H1 (cell line): ENCODE data around the gene COL17A1. TPM values are rescaled to one million over a fixed set of nuclear protein-coding genes. Genes with fewer than 3 reads are reported as not detected.

Source experiments
- SP1 ChIP-seq: IDR thresholded peaks from 2 replicates; pipeline ENCODE4 v1.6.1; 2011; ENCODE audit warnings: low read depth, low read length
- TBP ChIP-seq: IDR thresholded peaks from 2 replicates; pipeline ENCODE4 v1.6.1; 2011; ENCODE audit warnings: low read depth, low read length, improper control_type of control experiment
- TEAD4 ChIP-seq: IDR thresholded peaks from 2 replicates; pipeline ENCODE4 v1.6.1; 2012; ENCODE audit warnings: low read depth, low read length, inconsistent platforms, mixed read lengths
- polyA plus RNA-seq, 7 experiments: library from polyadenylated mRNA; depleted of rRNA in 3 of 7; stranded (reverse) in 5 of 7; unstranded in 2 of 7; fragments of >200 nt in 5 of 7; fragments of 200-250 nt in 2 of 7; gene quantifications; 1 replicate in 5 of 7; 2 replicates in 1 of 7; 4 replicates in 1 of 7; pipeline versions ENCODE4 v1.2.1 to v1.2.3, GENCODE V29; 2011 to 2013; ENCODE audit warnings: missing spikeins in 2 of 7, mixed read lengths in 2 of 7
- total RNA-seq: library from RNA; stranded (reverse); fragmentation: NEBNext Ultra II Directional; extraction: Animal tissue kit (Norgen Biotek cat#: 25700); gene quantifications from 2 replicates; pipeline ENCODE4 v1.2.1, GENCODE V29; 2021
- TF ChIP-seq, protein P1 (sequence below): fragments of 300-600 bp; sonication (generic); IDR thresholded peaks from 2 replicates; pipeline ENCODE4 v1.7.1; 2012; ENCODE audit warnings: low read length, moderate library complexity, mild to moderate bottlenecking, inconsistent platforms; ENCODE audit not compliant: insufficient replicate concordance

COL17A1 gene
- total and polyA plus RNA-seq, 2 of the 8 experiments (the other 6 are each of a cell fraction or from before 2014, with no cell fraction given), result 0.35 to 0.37 TPM

DNA sequence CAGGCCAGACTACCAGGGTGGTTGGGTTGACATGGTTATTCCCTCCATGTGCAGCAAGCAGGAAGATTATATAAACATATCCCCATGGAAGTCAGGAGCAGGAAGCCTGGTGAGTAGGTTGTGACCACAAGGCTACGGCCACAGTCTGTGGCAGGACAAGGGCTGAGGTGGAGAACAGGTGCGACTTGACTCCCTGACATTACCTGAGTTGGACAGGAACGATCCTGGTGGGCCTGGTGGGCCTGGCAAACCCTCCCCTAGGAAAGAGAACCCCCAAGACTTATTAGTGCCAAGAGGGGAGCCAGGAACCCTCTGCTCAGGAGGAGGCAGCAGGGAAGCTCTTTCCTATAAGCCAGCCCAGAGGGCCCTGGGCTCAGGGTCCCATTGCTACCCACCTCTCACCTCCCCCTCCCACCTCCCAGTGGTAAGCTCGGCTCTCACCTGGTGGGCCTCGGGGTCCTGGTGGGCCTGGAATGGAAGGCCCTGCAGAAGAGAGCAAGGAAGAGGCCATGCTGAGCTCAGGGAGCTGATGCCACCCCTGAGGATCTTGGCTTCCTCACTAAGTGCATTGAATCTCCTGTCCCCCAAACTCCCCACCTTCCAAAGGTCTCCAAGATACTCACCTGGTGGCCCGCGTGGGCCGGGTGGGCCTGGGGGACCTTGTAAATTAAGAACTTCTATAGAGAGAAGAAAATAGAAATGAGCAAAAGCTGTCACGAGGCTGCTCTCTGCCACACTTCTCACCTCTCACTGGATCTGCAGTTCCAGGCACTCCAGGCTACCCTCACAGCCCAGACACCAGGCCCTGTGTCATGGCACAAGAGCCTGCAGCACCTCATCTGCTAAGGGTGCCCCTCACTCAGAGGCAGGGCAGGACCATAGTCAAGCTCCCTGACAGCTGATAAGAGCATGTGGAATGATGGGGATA, 44.6 kb downstream of the COL17A1 start (continued):
- TF ChIP-seq TEAD4 (no peak), SP1 (no peak), TBP (no peak)
- TF ChIP-seq, protein P1, sequence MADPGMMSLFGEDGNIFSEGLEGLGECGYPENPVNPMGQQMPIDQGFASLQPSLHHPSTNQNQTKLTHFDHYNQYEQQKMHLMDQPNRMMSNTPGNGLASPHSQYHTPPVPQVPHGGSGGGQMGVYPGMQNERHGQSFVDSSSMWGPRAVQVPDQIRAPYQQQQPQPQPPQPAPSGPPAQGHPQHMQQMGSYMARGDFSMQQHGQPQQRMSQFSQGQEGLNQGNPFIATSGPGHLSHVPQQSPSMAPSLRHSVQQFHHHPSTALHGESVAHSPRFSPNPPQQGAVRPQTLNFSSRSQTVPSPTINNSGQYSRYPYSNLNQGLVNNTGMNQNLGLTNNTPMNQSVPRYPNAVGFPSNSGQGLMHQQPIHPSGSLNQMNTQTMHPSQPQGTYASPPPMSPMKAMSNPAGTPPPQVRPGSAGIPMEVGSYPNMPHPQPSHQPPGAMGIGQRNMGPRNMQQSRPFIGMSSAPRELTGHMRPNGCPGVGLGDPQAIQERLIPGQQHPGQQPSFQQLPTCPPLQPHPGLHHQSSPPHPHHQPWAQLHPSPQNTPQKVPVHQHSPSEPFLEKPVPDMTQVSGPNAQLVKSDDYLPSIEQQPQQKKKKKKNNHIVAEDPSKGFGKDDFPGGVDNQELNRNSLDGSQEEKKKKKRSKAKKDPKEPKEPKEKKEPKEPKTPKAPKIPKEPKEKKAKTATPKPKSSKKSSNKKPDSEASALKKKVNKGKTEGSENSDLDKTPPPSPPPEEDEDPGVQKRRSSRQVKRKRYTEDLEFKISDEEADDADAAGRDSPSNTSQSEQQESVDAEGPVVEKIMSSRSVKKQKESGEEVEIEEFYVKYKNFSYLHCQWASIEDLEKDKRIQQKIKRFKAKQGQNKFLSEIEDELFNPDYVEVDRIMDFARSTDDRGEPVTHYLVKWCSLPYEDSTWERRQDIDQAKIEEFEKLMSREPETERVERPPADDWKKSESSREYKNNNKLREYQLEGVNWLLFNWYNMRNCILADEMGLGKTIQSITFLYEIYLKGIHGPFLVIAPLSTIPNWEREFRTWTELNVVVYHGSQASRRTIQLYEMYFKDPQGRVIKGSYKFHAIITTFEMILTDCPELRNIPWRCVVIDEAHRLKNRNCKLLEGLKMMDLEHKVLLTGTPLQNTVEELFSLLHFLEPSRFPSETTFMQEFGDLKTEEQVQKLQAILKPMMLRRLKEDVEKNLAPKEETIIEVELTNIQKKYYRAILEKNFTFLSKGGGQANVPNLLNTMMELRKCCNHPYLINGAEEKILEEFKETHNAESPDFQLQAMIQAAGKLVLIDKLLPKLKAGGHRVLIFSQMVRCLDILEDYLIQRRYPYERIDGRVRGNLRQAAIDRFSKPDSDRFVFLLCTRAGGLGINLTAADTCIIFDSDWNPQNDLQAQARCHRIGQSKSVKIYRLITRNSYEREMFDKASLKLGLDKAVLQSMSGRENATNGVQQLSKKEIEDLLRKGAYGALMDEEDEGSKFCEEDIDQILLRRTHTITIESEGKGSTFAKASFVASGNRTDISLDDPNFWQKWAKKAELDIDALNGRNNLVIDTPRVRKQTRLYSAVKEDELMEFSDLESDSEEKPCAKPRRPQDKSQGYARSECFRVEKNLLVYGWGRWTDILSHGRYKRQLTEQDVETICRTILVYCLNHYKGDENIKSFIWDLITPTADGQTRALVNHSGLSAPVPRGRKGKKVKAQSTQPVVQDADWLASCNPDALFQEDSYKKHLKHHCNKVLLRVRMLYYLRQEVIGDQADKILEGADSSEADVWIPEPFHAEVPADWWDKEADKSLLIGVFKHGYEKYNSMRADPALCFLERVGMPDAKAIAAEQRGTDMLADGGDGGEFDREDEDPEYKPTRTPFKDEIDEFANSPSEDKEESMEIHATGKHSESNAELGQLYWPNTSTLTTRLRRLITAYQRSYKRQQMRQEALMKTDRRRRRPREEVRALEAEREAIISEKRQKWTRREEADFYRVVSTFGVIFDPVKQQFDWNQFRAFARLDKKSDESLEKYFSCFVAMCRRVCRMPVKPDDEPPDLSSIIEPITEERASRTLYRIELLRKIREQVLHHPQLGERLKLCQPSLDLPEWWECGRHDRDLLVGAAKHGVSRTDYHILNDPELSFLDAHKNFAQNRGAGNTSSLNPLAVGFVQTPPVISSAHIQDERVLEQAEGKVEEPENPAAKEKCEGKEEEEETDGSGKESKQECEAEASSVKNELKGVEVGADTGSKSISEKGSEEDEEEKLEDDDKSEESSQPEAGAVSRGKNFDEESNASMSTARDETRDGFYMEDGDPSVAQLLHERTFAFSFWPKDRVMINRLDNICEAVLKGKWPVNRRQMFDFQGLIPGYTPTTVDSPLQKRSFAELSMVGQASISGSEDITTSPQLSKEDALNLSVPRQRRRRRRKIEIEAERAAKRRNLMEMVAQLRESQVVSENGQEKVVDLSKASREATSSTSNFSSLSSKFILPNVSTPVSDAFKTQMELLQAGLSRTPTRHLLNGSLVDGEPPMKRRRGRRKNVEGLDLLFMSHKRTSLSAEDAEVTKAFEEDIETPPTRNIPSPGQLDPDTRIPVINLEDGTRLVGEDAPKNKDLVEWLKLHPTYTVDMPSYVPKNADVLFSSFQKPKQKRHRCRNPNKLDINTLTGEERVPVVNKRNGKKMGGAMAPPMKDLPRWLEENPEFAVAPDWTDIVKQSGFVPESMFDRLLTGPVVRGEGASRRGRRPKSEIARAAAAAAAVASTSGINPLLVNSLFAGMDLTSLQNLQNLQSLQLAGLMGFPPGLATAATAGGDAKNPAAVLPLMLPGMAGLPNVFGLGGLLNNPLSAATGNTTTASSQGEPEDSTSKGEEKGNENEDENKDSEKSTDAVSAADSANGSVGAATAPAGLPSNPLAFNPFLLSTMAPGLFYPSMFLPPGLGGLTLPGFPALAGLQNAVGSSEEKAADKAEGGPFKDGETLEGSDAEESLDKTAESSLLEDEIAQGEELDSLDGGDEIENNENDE, result no peak
